Mucosa of descending colon (tissue), 3 donors: ENCODE data around the gene DGCR8. TPM values are rescaled to one million over a fixed set of nuclear protein-coding genes. Genes with fewer than 3 reads are reported as not detected.

ENCODE experiments used
- ATAC-seq: fragments of 200-7000 bp; cut with Tn5 transposase; one replicate; pipeline ENCODE4 v1.9.1; 2020; ENCODE audit warnings: mild to moderate bottlenecking, moderate library complexity
- DNase-seq, 3 donors: peaks; one replicate each; pipeline ENCODE4 v3.0.0-alpha.2; 2020
- H3K36me3 ChIP-seq: fragments of 200-600 bp; one replicate; pipeline ENCODE4 v1.8.0; 2021; ENCODE audit warnings: low read depth, mild to moderate bottlenecking
- H3K4me1 ChIP-seq: fragments of 200-600 bp; one replicate; pipeline ENCODE4 v1.8.0; 2021; ENCODE audit warnings: low read depth, mild to moderate bottlenecking
- H3K4me3 ChIP-seq: fragments of 200-600 bp; one replicate; pipeline ENCODE4 v1.8.0; 2021; ENCODE audit warnings: mild to moderate bottlenecking
- H3K9me3 ChIP-seq: fragments of 200-600 bp; one replicate; pipeline ENCODE4 v1.8.0; 2021; ENCODE audit warnings: mild to moderate bottlenecking
- CTCF ChIP-seq: fragments of 200-600 bp; IDR thresholded peaks from one replicate; pipeline ENCODE4 v1.8.0; 2022; ENCODE audit warnings: antibody characterized with exemption, mild to moderate bottlenecking
- intact Hi-C, 2 donors: fragments of 100-400 bp; cut with DNase I in 1 of 2; cut with micrococcal nuclease in 1 of 2; formaldehyde crosslinking; loops; one replicate each; pipeline versions ENCODE4 v1.11.0 to v1.11.1; 2022; cut with DNase I, micrococcal nuclease
- total RNA-seq, 3 donors: library from RNA; stranded (reverse); fragmentation: NEBNext Ultra II Directional in 2 of 3; extraction: Animal tissue kit (Norgen Biotek cat#: 25700) in 2 of 3; gene quantifications; one replicate each; pipeline versions ENCODE4 v1.2.1 to v1.2.4, GENCODE V29; 2021 to 2023
- donor health status: DM: no; HTN: no; CAD: no; lungs with moderate emphysema.
- donor health status: DM: no; HTN: no; CAD: no.
- donor health status: DM: no; HTN: yes; CAD: no.

The DGCR8 gene
- total RNA-seq, 3 donors from 2014 or later = 39.0 to 48.8 (median 48.4) TPM

GRCh38 chr22:20080445-20080775, 369 bp downstream of the DGCR8 start:
- H3K4me3 ChIP-seq = peak overlapping the region; percentile 70
- no peaks in the 10 kb centered on the region for H3K36me3 ChIP-seq
- no peak for TF ChIP-seq CTCF
- ATAC-seq (peak; percentile 73), DNase-seq (peak; percentile 68 to 85 (median 81))
- intact Hi-C loops = no loop called here
- H3K9me3 ChIP-seq = no peaks in the 10 kb centered on the region
- H3K4me1 ChIP-seq = peaks cover 25% of the 10 kb centered on the region

GRCh38 chr22:20080776-20081654, 974 bp downstream of the DGCR8 start:
- TF ChIP-seq CTCF = no peak
- peak; percentile 44 to 66 (median 55) for DNase-seq
- ATAC-seq = peak; percentile 18
- intact Hi-C loops = no loop called here
- Histone ChIP-seq H3K9me3 (no peaks in the 10 kb centered on the region), H3K36me3 (no peaks in the 10 kb centered on the region), H3K4me3 (peak overlapping the region; percentile 70), H3K4me1 (peaks cover 25% of the 10 kb centered on the region)

GRCh38 chr22:20083157-20083890, 3.3 kb downstream of the DGCR8 start:
- Histone ChIP-seq H3K4me1 (peaks cover 25% of the 10 kb centered on the region), H3K36me3 (no peaks in the 10 kb centered on the region), H3K9me3 (no peaks in the 10 kb centered on the region), H3K4me3 (no peak overlapping the region)
- ATAC-seq (no peak), DNase-seq (peak in 2 of 3 donors; percentile 14 to 17)
- intact Hi-C loops = no loop called here
- TF ChIP-seq CTCF = no peak

GRCh38 chr22:20083891-20084546, 4.0 kb downstream of the DGCR8 start:
- no peaks in the 10 kb centered on the region for H3K9me3 ChIP-seq
- intact Hi-C loops = no loop called here
- ATAC-seq (no peak), DNase-seq (peak in 1 of 3 donors; percentile 25)
- H3K4me3 ChIP-seq = no peak overlapping the region
- peaks cover 25% of the 10 kb centered on the region for H3K4me1 ChIP-seq
- TF ChIP-seq CTCF = no peak
- no peaks in the 10 kb centered on the region for H3K36me3 ChIP-seq

- ATAC-seq (no peak), DNase-seq (peak in 2 of 3 donors; percentile 33 to 34)
- intact Hi-C loops = no loop called here
- H3K4me3 ChIP-seq = no peak overlapping the region
- TF ChIP-seq CTCF = no peak
- H3K9me3 ChIP-seq = no peaks in the 10 kb centered on the region
- peaks cover 2% of the 10 kb centered on the region for H3K36me3 ChIP-seq
- H3K4me1 ChIP-seq = peaks cover 25% of the 10 kb centered on the region
Observed at GRCh38 chr22:20084547-20085413, 4.7 kb downstream of the DGCR8 start.
